Stimulated activated naive CD4-positive, alpha-beta T cell (primary cell): ENCODE measurements around the gene ANGPTL1.
"Not testable (repeated sequence)": the region's sequence is repeated elsewhere in the genome, so short reads cannot be mapped to it uniquely, and the experiment has no call there.

Experiments used
- DNase-seq, 6 experiments: peaks; one replicate each; lab custom pipeline; 2025; lab: John Stamatoyannopoulos, UW

The ANGPTL1 gene

GRCh38 chr1:178867670-178868069 is 3.2 kb downstream of the ANGPTL1 start:
- no peak for DNase-seq

DNA sequence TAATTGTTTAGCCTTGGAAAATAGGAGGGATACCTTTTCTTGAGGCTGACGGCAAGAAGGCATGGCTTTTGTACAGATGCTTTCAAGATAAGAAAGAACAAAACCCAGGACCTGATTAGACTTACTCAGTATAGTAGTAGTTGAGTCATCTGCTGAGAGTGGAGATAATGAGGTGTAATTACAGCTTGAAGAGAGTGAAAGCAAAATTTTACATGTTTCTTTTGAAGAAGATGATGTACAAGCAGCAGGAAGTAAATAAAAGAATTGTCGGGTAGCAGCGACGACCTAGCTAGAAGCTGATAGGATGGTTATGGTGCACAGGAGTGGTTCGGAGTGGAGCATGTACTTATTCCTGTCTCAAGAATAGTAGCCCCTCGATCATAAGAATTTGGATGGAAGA is 6.6 kb downstream of the ANGPTL1 start:
- DNase-seq: no peak

DNA sequence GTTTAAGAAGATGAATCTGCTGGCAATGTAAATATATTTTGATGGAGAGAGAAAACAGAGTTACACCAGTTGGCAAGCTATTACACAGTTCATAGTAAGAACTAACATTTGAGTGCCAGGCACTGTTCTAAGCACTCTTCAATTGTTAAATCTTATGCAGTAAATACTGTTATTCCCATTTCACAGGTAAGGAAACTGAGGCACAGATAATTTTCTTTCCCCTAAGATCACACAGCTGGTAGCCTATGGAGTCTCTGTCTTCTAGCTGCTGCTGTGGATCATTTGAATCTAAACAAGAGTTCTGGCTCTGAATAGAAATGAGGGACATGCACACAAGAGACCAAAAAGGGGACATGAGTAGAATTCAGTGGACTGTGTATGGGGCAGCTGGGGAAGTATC is 8.0 kb downstream of the ANGPTL1 start:
- DNase-seq: no peak

DNA sequence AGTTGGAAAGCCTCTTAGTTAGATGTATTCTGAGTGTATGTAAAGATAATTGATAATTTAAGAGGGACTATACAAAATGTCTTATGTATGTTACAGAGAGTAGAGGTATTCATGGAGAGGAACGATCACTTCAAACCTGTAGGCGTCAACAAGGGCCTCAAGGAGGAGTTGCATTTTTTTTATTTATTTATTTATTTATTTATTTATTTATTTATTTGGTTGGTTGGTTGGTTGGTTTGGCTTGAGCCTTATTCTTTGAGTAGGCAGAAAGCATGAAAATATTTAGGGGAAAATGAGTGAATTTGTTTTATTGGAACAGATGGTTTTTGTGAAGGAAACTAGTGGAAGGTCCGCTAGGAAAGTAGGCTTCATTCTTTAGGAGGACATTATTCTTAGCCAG is 8.5 kb downstream of the ANGPTL1 start:
- DNase-seq: no peak

- DNase-seq: no peak
These were observed 13.8 kb downstream of the ANGPTL1 start for GRCh38 chr1:178857126-178857525.

DNA sequence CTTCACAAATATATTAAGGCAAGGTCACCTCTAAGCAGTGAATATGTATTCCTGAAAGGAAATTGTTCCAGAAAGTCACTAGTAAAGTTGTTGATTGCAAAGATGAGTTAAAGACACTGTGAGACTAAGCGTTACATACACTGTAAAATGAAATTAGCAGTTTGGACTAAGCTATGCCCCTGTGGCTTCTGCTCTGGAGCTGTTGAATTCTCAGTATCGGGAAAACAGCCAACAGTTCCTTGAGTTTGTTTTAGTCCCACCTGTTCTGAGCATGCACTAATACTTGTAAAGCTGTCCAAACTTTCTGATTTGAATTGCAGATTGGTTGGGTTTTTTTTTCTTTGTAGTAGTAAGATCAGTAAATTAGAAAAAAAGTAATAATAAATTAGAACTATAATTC is 21.0 kb downstream of the ANGPTL1 start:
- no peak for DNase-seq

- DNase-seq: not testable (repeated sequence)
These were observed 23.0 kb downstream of the ANGPTL1 start for GRCh38 chr1:178847919-178848318.

GRCh38 chr1:178847396-178847849 is 23.5 kb downstream of the ANGPTL1 start:
- no peak for DNase-seq

- DNase-seq: no peak
These were observed 24.6 kb downstream of the ANGPTL1 start for GRCh38 chr1:178846306-178846705.

- no peak for DNase-seq
These were observed 26.4 kb downstream of the ANGPTL1 start for GRCh38 chr1:178844436-178844835.

DNA sequence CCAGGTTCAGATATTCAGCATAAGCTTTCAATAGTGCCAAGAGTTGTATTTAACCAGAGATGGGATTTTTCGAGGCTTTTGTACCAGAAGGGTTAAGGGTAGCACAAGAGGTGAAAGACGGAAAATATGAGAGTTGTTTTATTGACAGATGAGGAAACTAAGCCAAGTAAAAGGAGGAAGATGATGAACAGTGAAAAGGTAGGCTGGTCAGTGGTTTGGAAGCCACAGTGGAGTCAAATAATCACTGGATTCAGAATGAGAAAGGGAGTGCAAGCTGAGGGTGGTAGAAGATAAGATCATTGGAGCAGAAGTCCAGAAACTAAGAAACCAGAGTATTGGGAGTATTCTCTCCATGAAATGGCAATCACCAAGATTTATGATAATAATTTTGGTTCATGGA is 45.7 kb downstream of the ANGPTL1 start:
- DNase-seq: no peak

DNA sequence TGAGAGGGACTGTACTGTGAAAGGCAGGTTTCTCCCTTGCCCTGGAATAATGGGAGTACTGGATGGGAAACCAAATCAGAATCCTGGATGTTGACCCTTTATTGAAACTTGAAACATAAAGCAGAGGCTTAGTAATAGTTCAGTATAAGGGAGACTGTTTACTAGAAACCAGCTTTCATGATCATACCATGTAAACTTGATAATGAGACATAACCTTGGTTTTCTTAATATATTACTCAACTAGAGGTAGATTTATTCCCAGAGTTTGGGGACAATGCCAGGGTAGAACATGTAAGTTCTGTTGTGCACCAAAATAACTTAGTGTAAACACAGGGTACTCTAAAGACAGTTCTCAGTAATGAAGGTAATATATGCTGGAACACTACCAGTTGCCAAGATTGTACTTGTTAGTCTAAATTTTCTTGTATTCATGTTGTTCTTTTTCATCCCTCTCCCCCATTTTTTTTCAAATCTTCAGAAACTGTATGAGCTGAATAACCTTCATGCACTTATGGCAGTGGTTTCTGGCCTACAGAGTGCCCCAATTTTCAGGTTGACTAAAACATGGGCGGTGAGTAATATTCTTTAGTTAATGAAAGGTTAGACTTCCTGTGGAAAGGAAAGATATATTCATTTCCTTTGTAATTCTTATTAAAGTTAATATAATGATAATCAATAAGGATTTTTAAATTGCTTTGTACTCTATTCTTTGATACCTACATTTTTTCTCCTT is 49.6 kb downstream of the ANGPTL1 start:
- no peak for DNase-seq

DNA sequence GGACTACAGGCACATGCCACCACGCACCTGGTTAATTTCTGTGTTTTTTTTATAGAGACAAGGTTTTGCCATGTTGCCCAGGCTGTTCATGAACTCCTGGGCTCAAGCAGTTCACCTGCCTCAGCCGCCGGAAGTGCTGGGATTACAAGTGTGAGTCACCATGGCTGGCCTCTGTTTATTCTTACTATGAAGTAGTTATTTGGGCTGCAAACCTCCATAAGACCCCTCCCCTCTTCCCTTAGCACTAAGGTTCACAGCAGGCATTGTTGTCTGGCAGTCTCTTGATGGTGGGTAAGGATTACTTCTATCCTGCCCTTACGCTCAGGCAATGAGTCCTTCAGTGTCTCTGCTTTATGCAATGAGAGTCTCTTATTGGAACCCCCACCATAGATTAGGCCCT is 51.8 kb downstream of the ANGPTL1 start:
- DNase-seq: no peak

- no peak for DNase-seq
These were observed 52.5 kb downstream of the ANGPTL1 start for GRCh38 chr1:178818416-178818815.

DNA sequence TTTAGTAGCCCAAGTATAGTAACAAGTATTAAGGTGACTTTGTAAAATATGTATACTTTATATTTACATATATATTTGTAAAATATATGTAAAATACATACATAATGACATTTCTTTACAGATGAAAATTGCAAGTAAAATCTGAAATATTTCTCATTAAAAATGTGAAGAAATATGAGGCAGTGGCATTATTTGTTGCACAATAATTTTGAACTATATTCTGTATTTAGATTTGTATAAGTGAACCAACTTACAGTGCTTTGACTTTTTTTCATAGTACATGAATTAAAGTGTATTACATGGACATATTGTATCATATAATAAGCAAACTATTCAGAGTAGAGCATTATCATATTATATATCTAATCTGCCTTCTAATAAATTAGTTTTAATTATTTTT is 60.3 kb downstream of the ANGPTL1 start:
- no peak for DNase-seq

DNA sequence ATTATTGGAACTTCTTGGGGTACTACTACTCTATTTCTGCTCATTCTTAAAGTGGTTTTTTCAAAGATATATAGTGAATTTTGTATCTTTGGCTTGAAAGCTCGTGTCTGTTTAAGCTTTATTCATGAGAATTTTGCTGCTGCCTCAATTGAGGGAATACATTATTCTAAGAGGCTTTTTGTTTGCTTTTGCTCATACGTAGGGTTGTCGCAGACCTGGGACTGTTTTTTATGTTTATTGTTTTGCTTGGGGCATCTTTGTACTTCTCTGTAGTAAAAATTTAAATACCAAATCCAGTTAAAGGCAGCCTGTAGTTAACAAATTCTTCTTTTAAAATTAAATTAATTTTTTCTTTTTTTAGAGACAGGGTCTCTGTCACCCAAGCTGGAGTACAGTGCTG is 62.3 kb downstream of the ANGPTL1 start:
- no peak for DNase-seq

- DNase-seq: no peak
These were observed 64.1 kb downstream of the ANGPTL1 start for GRCh38 chr1:178806665-178807300.

- no peak for DNase-seq
These were observed 68.0 kb downstream of the ANGPTL1 start for GRCh38 chr1:178802873-178803272.
